Sigmoid colon (tissue), 7 donors: ENCODE measurements around the gene DIPK1B. TPM values are rescaled to one million over a fixed set of nuclear protein-coding genes. Genes with fewer than 3 reads are reported as not detected.
"Not testable (repeated sequence)": the region's sequence is repeated elsewhere in the genome, so short reads cannot be mapped to it uniquely, and the experiment has no call there.

Experiments
- DNase-seq: peaks from one replicate; pipeline ENCODE4 v3.0.0-alpha.2; 2019
- H3K27ac ChIP-seq, 4 donors: fragments of 200-600 bp; sonication (generic); one replicate each; pipeline ENCODE4 v1.5.1; 2016 to 2019; ENCODE audit warnings: mild to moderate bottlenecking in 1 of 4
- H3K27me3 ChIP-seq, 3 donors: fragments of 200-600 bp; sonication (generic); one replicate each; pipeline ENCODE4 v1.5.1; 2019; ENCODE audit warnings: mild to moderate bottlenecking in 1 of 3
- H3K36me3 ChIP-seq, 4 donors: fragments of 200-600 bp; sonication (generic); one replicate each; pipeline ENCODE4 v1.5.1; 2016 to 2019
- H3K4me1 ChIP-seq, 4 donors: fragments of 200-600 bp; sonication (generic); one replicate each; pipeline ENCODE4 v1.5.1; 2017 to 2019
- H3K4me3 ChIP-seq, 4 donors: fragments of 200-600 bp; sonication (generic); one replicate each; pipeline ENCODE4 v1.5.1; 2017 to 2019; ENCODE audit warnings: mild to moderate bottlenecking in 2 of 4, moderate library complexity in 1 of 4
- H3K9me3 ChIP-seq, 4 donors: fragments of 200-600 bp in 3 of 4; sonication (generic) in 3 of 4; one replicate each; pipeline versions ENCODE4 v1.5.1 to v1.6.1; 2013 to 2019
- CTCF ChIP-seq, 4 experiments: fragments of 450-650 bp in 3 of 4; fragments of 200-600 bp in 1 of 4; IDR thresholded peaks; one replicate each; pipeline ENCODE4 v1.5.1; 2016 to 2019; ENCODE audit warnings: antibody characterized with exemption in 4 of 4, mild to moderate bottlenecking in 3 of 4, moderate library complexity in 2 of 4
- EP300 ChIP-seq, 4 donors: sonication (generic); formaldehyde crosslinking; IDR thresholded peaks; one replicate each; pipeline ENCODE4 v1.6.1; 2017; ENCODE audit warnings: antibody characterized with exemption in 4 of 4
- POLR2A ChIP-seq, 2 donors: fragments of 450-650 bp; IDR thresholded peaks; one replicate each; pipeline ENCODE4 v1.6.1; 2016; ENCODE audit warnings: antibody characterized with exemption in 2 of 2, mild to moderate bottlenecking in 2 of 2, moderate library complexity in 2 of 2
- POLR2AphosphoS5 ChIP-seq, 4 donors: sonication (generic); formaldehyde crosslinking; IDR thresholded peaks; one replicate each; pipeline ENCODE4 v1.6.1; 2017; ENCODE audit warnings: antibody characterized with exemption in 4 of 4
- WGBS, 2 donors: extraction: QIAGEN DNeasy Blood & Tissue Kit; methylation state at CpG; one replicate each; pipeline ENCODE4 v1.1.7; 2013; 5-methylcytosine and 5-hydroxymethylcytosine counted together
- intact Hi-C: fragments of 100-400 bp; cut with DNase I; formaldehyde crosslinking; loops from one replicate; pipeline ENCODE4 v1.15.1; 2023
- polyA plus RNA-seq, 3 donors: library from polyadenylated mRNA; stranded (reverse); fragments of 200-250 nt; gene quantifications; one replicate each; pipeline ENCODE4 v1.2.3, GENCODE V29; 2013
- small RNA-seq, 3 donors: library from RNA; depleted of rRNA; stranded (forward); fragments of <200 nt; gene quantifications; one replicate each; pipeline ENCODE3, GENCODE V24; 2016
- total RNA-seq, 4 donors: library from RNA; depleted of rRNA; stranded (reverse); fragments of >200 nt; gene quantifications; one replicate each; pipeline ENCODE4 v1.1.0, GENCODE V29; 2016
- donor health status: healthy with polysubstance abuse.
- donor health status: Bipolar disorder and iron deficiency.
- donor health status: healthy.

The DIPK1B gene
- total and polyA plus RNA-seq, 7 donors: 0.23 to 18.3 (median 9.6) TPM

- not testable (repeated sequence) for H3K4me3 ChIP-seq
Observed at GRCh38 chr9:136766410-136767120, 54.2 kb downstream of the DIPK1B start.

GRCh38 chr9:136769710-136770191 lies 57.4 kb downstream of the DIPK1B start:
- H3K4me1 ChIP-seq: no peaks in the 10 kb centered on the region
- H3K36me3 ChIP-seq: no peaks in the 10 kb centered on the region
- H3K27me3 ChIP-seq: peaks cover 0 to 23% (median 11%) of the 10 kb centered on the region in 3 donors
- DNase-seq: peak; percentile 58
- 5 to 11% methylated on average over 16 of the region's 16 CpGs for WGBS, 2 donors
- intact Hi-C loops: no loop called here
- H3K27ac ChIP-seq: no peak overlapping the region
- H3K9me3 ChIP-seq: peaks cover 0 to 4% (median 2%) of the 10 kb centered on the region in 4 donors
- TF ChIP-seq CTCF (IDR thresholded peaks at IDR 0.05) (peak in 2 of 4 experiments; percentile 30 to 39), POLR2AphosphoS5 (IDR thresholded peaks at IDR 0.05) (no peak), POLR2A (IDR thresholded peaks at IDR 0.05) (no peak), EP300 (IDR thresholded peaks at IDR 0.05) (no peak)
- H3K4me3 ChIP-seq: no peak overlapping the region

More at GRCh38 chr9:136766410-136767120, 54.2 kb downstream of the DIPK1B start:
- DNase-seq: peak; percentile 77
- H3K9me3 ChIP-seq, H3K36me3 ChIP-seq, intact Hi-C loops, H3K27ac ChIP-seq, H3K4me1 ChIP-seq: not testable (repeated sequence)
- WGBS, 2 donors: 27 to 42% methylated on average over 18 of the region's 18 CpGs
- peak in 1 of 4 experiments; percentile 20 for TF ChIP-seq CTCF (IDR thresholded peaks at IDR 0.05)
- H3K27me3 ChIP-seq: peaks cover 11 to 54% (median 36%) of the 10 kb centered on the region in 3 donors

GRCh38 chr9:136771907-136772415 lies 59.6 kb downstream of the DIPK1B start:
- Histone ChIP-seq H3K4me3 (no peak overlapping the region), H3K27ac (no peak overlapping the region), H3K4me1 (no peaks in the 10 kb centered on the region), H3K9me3 (peaks cover 0 to 4% (median 2%) of the 10 kb centered on the region in 4 donors), H3K27me3 (peaks cover 0 to 11% (median 10%) of the 10 kb centered on the region in 3 donors), H3K36me3 (no peaks in the 10 kb centered on the region)
- no peak for DNase-seq
- WGBS, 2 donors: 64 to 76% methylated on average over 3 of the region's 3 CpGs
- intact Hi-C loops: no loop called here
- TF ChIP-seq POLR2AphosphoS5 (IDR thresholded peaks at IDR 0.05) (no peak), POLR2A (IDR thresholded peaks at IDR 0.05) (no peak), EP300 (IDR thresholded peaks at IDR 0.05) (no peak)

GRCh38 chr9:136773386-136774044 lies 61.1 kb downstream of the DIPK1B start:
- no peak for TF ChIP-seq POLR2AphosphoS5 (IDR thresholded peaks at IDR 0.05)
- TF ChIP-seq EP300 (IDR thresholded peaks at IDR 0.05): no peak
- no peak for TF ChIP-seq CTCF (IDR thresholded peaks at IDR 0.05)
- TF ChIP-seq POLR2A (IDR thresholded peaks at IDR 0.05): no peak
- Histone ChIP-seq H3K36me3 (no peaks in the 10 kb centered on the region), H3K9me3 (peaks cover 0 to 4% (median 2%) of the 10 kb centered on the region in 4 donors), H3K4me1 (no peaks in the 10 kb centered on the region), H3K27ac (no peak overlapping the region), H3K4me3 (no peak overlapping the region), H3K27me3 (no peaks in the 10 kb centered on the region)
- intact Hi-C loops: no loop called here
- WGBS, 2 donors: 81 to 89% methylated on average over 7 of the region's 7 CpGs
- no peak for DNase-seq

Small RNAs within 50 kb of the gene (small RNA-seq; reads per million reads assigned to genes)
- gene MIR126: 448 to 591 (median 485) reads per million in 3 donors
- gene MIR6722: 0 reads per million in 3 donors

Other genes starting within 250 kb of the DIPK1B start
- 10 to 100 TPM; 22.9 to 33.9 (median 30.2) TPM for gene SEC16A, start 229.5 kb upstream of the DIPK1B start, total RNA-seq
- 10 to 100 TPM; 22.8 to 57.0 (median 24.5) TPM for gene SEC16A, start 229.5 kb upstream of the DIPK1B start, polyA plus RNA-seq
- 10 to 100 TPM; 16.6 to 36.0 (median 31.8) TPM for gene NOTCH1, start 166.5 kb upstream of the DIPK1B start, total RNA-seq
- 10 to 100 TPM in 1 of 3 donors, 1 to 10 TPM in 2; 1.8 to 30.8 (median 3.7) TPM for gene NOTCH1, start 166.5 kb upstream of the DIPK1B start, polyA plus RNA-seq
- gene EGFL7, start 49.7 kb upstream of the DIPK1B start, total RNA-seq: 10 to 100 TPM; 31.0 to 75.6 (median 46.0) TPM
- gene EGFL7, start 49.7 kb upstream of the DIPK1B start, polyA plus RNA-seq: 10 to 100 TPM in 2 of 3 donors, 1 to 10 TPM in 1; 6.0 to 43.5 (median 27.6) TPM
- gene AGPAT2, start 25.1 kb upstream of the DIPK1B start, total RNA-seq: 10 to 100 TPM; 28.0 to 62.4 (median 33.7) TPM
- 100 to 1,000 TPM in 2 of 3 donors, 10 to 100 TPM in 1; 92.5 to 345 (median 181) TPM for gene AGPAT2, start 25.1 kb upstream of the DIPK1B start, polyA plus RNA-seq
- gene LCN10, start 30.4 kb downstream of the DIPK1B start, total RNA-seq: 1 to 10 TPM; 1.5 to 6.4 (median 2.1) TPM
- 1 to 10 TPM; 1.2 to 9.2 (median 1.8) TPM for gene LCN10, start 30.4 kb downstream of the DIPK1B start, polyA plus RNA-seq
- 10 to 100 TPM in 1 of 4 donors, 1 to 10 TPM in 3; 1.2 to 19.1 (median 8.1) TPM for gene LCN6, start 36.0 kb downstream of the DIPK1B start, total RNA-seq
- 1 to 10 TPM; 2.3 to 5.9 (median 4.2) TPM for gene LCN6, start 36.0 kb downstream of the DIPK1B start, polyA plus RNA-seq
- not detected for gene LCN8, start 45.7 kb downstream of the DIPK1B start, total RNA-seq
- under 1 TPM in 1 of 3 donors, not detected in 2; 0.04 TPM for gene LCN8, start 45.7 kb downstream of the DIPK1B start, polyA plus RNA-seq
- gene LCN15, start 51.9 kb downstream of the DIPK1B start, total RNA-seq: not detected
- gene LCN15, start 51.9 kb downstream of the DIPK1B start, polyA plus RNA-seq: 1 to 10 TPM in 2 of 3 donors, under 1 TPM in 1; 0.70 to 9.0 (median 6.6) TPM
- 10 to 100 TPM; 37.5 to 84.7 (median 63.2) TPM for gene TMEM141, start 78.8 kb downstream of the DIPK1B start, total RNA-seq
- gene TMEM141, start 78.8 kb downstream of the DIPK1B start, polyA plus RNA-seq: 100 to 1,000 TPM; 345 to 629 (median 415) TPM
- 1 to 10 TPM in 2 of 4 donors, under 1 TPM in 1, not detected in 1; 0.71 to 1.5 (median 1.1) TPM for gene CCDC183, start 83.8 kb downstream of the DIPK1B start, total RNA-seq
- gene CCDC183, start 83.8 kb downstream of the DIPK1B start, polyA plus RNA-seq: 1 to 10 TPM; 3.0 to 3.5 (median 3.0) TPM
- 10 to 100 TPM; 36.0 to 55.9 (median 49.9) TPM for gene RABL6, start 95.4 kb downstream of the DIPK1B start, total RNA-seq
- 100 to 1,000 TPM in 1 of 3 donors, 10 to 100 TPM in 2; 63.1 to 103 (median 68.7) TPM for gene RABL6, start 95.4 kb downstream of the DIPK1B start, polyA plus RNA-seq
- gene AJM1, start 129.9 kb downstream of the DIPK1B start, total RNA-seq: 1 to 10 TPM in 3 of 4 donors, under 1 TPM in 1; 0.82 to 8.6 (median 5.2) TPM
- gene AJM1, start 129.9 kb downstream of the DIPK1B start, polyA plus RNA-seq: 1 to 10 TPM in 2 of 3 donors, under 1 TPM in 1; 0.46 to 6.7 (median 1.8) TPM
- 10 to 100 TPM; 39.0 to 73.1 (median 56.4) TPM for gene PHPT1, start 136.8 kb downstream of the DIPK1B start, total RNA-seq
- gene PHPT1, start 136.8 kb downstream of the DIPK1B start, polyA plus RNA-seq: 100 to 1,000 TPM; 109 to 144 (median 120) TPM
- 1 to 10 TPM in 2 of 4 donors, under 1 TPM in 2; 0.71 to 2.8 (median 1.8) TPM for gene MAMDC4, start 139.8 kb downstream of the DIPK1B start, total RNA-seq
- gene MAMDC4, start 139.8 kb downstream of the DIPK1B start, polyA plus RNA-seq: 10 to 100 TPM in 1 of 3 donors, 1 to 10 TPM in 2; 1.6 to 25.3 (median 2.4) TPM
- gene EDF1, start 153.7 kb downstream of the DIPK1B start, total RNA-seq: 100 to 1,000 TPM; 261 to 303 (median 281) TPM
- gene EDF1, start 153.7 kb downstream of the DIPK1B start, polyA plus RNA-seq: 100 to 1,000 TPM; 541 to 755 (median 730) TPM
- 1 to 10 TPM; 1.8 to 5.5 (median 3.9) TPM for gene TRAF2, start 173.9 kb downstream of the DIPK1B start, total RNA-seq
- 10 to 100 TPM; 13.2 to 21.9 (median 13.9) TPM for gene TRAF2, start 173.9 kb downstream of the DIPK1B start, polyA plus RNA-seq
- 100 to 1,000 TPM; 153 to 202 (median 171) TPM for gene FBXW5, start 232.2 kb downstream of the DIPK1B start, total RNA-seq
- 100 to 1,000 TPM; 147 to 182 (median 165) TPM for gene FBXW5, start 232.2 kb downstream of the DIPK1B start, polyA plus RNA-seq
- gene C8G, start 232.7 kb downstream of the DIPK1B start, total RNA-seq: not detected
- gene C8G, start 232.7 kb downstream of the DIPK1B start, polyA plus RNA-seq: 10 to 100 TPM in 1 of 3 donors, 1 to 10 TPM in 2; 4.2 to 11.1 (median 5.4) TPM
- 1 to 10 TPM in 1 of 4 donors, not detected in 3; 1.2 TPM for gene LCN12, start 239.7 kb downstream of the DIPK1B start, total RNA-seq
- gene LCN12, start 239.7 kb downstream of the DIPK1B start, polyA plus RNA-seq: 1 to 10 TPM in 1 of 3 donors, not detected in 2; 3.0 TPM